GM18868 (cell line): Measurements from ENCODE around the gene TMEM132C.
A peak's percentile ranks its signal among the peaks of the same experiment; 100 is the strongest.
"Not testable (repeated sequence)": the region's sequence is repeated elsewhere in the genome, so short reads cannot be mapped to it uniquely, and the experiment has no call there.

Experiments used
- ATAC-seq: cut with Tn5 transposase; IDR thresholded peaks from one replicate; pipeline ENCODE4 v1.9.1; 2021; ENCODE audit warnings: mild to moderate bottlenecking, moderate library complexity; ENCODE audit not compliant: unreplicated experiment

The TMEM132C gene

GRCh38 chr12:128267131-128267622 is at the start of gene TMEM132C:
Gene TMEM132C, plus strand, starts transcription at chr12:128267170. Its CDS starts 233 bp downstream, at chr12:128267403.
- ATAC-seq: no peak

GRCh38 chr12:128224226-128224625 is 42.7 kb upstream of the TMEM132C start:
- no peak for ATAC-seq

- ATAC-seq: no peak
Measured at GRCh38 chr12:128228581-128228980, 38.4 kb upstream of the TMEM132C start.

- ATAC-seq: no peak
Measured at GRCh38 chr12:128235635-128236417, 31.1 kb upstream of the TMEM132C start.

- no peak for ATAC-seq
Measured at GRCh38 chr12:128236525-128236924, 30.4 kb upstream of the TMEM132C start.

- ATAC-seq: no peak
Measured at GRCh38 chr12:128240745-128241144, 26.2 kb upstream of the TMEM132C start.

GRCh38 chr12:128245121-128245520 is 21.8 kb upstream of the TMEM132C start:
- ATAC-seq: no peak

- ATAC-seq: no peak
Measured at GRCh38 chr12:128245905-128246304, 21.1 kb upstream of the TMEM132C start.

- ATAC-seq: no peak
Measured at GRCh38 chr12:128250096-128250495, 16.9 kb upstream of the TMEM132C start.

GRCh38 chr12:128253829-128254228 is 13.1 kb upstream of the TMEM132C start:
- not testable (repeated sequence) for ATAC-seq

GRCh38 chr12:128258866-128259555 is 8.0 kb upstream of the TMEM132C start:
- ATAC-seq: no peak

- ATAC-seq: peak; percentile 43
Measured at GRCh38 chr12:128259556-128260070, 7.4 kb upstream of the TMEM132C start.

- no peak for ATAC-seq
Measured at GRCh38 chr12:128261757-128262156, 5.2 kb upstream of the TMEM132C start.

- ATAC-seq: no peak
Measured at GRCh38 chr12:128265566-128265965, 1.4 kb upstream of the TMEM132C start.

GRCh38 chr12:128266086-128266485 is 884 bp upstream of the TMEM132C start:
- ATAC-seq: no peak

GRCh38 chr12:128266541-128267130 is 334 bp upstream of the TMEM132C start:
- ATAC-seq: no peak

GRCh38 chr12:128267651-128268378 is 845 bp downstream of the TMEM132C start:
- no peak for ATAC-seq

- ATAC-seq: no peak
Measured at GRCh38 chr12:128268379-128268995, 1.5 kb downstream of the TMEM132C start.

- no peak for ATAC-seq
Measured at GRCh38 chr12:128269181-128269591, 2.2 kb downstream of the TMEM132C start.

- ATAC-seq: no peak
Measured at GRCh38 chr12:128276471-128276870, 9.5 kb downstream of the TMEM132C start.
